HEK293 (cell line): ENCODE results near the gene CEP44.

Source experiments
- BCL11B ChIP-seq: fragments of 450-650 bp; formaldehyde crosslinking; IDR thresholded peaks from 2 replicates; pipeline ENCODE4 v1.5.1; 2016; ENCODE audit warnings: low read depth, missing biosample characterization, missing genetic modification characterization
- CTCF ChIP-seq: fragments of 450-650 bp; formaldehyde crosslinking; IDR thresholded peaks from 2 replicates; pipeline ENCODE4 v1.5.1; 2016; ENCODE audit warnings: missing biosample characterization, missing genetic modification characterization
- MEIS1 ChIP-seq: sonication (generic); formaldehyde crosslinking; IDR thresholded peaks from 2 replicates; pipeline ENCODE4 v1.8.1; 2022; ENCODE audit warnings: missing genetic modification reagents, mild to moderate bottlenecking, borderline replicate concordance
- SP2 ChIP-seq: fragments of 450-650 bp; formaldehyde crosslinking; IDR thresholded peaks from 2 replicates; pipeline ENCODE4 v1.5.1; 2016; ENCODE audit warnings: missing biosample characterization, missing genetic modification characterization
- ZBTB17 ChIP-seq: fragments of 450-650 bp; formaldehyde crosslinking; IDR thresholded peaks from 2 replicates; pipeline ENCODE4 v1.5.1; 2016; ENCODE audit warnings: missing biosample characterization, missing genetic modification characterization
- ZEB2 ChIP-seq: fragments of 450-650 bp; formaldehyde crosslinking; IDR thresholded peaks from 2 replicates; pipeline ENCODE4 v1.5.1; 2016; ENCODE audit warnings: missing biosample characterization, missing genetic modification characterization
- ZNF10 ChIP-seq: fragments of 450-650 bp; formaldehyde crosslinking; IDR thresholded peaks from 2 replicates; pipeline ENCODE4 v1.5.1; 2017; ENCODE audit warnings: missing biosample characterization, missing genetic modification characterization
- ZNF184 ChIP-seq: fragments of 450-650 bp; IDR thresholded peaks from 2 replicates; pipeline ENCODE4 v1.5.1; 2018; ENCODE audit warnings: missing biosample characterization, mild to moderate bottlenecking, missing genetic modification characterization
- ZNF223 ChIP-seq: fragments of 450-650 bp; formaldehyde crosslinking; IDR thresholded peaks from 2 replicates; pipeline ENCODE4 v1.5.1; 2016; ENCODE audit warnings: missing biosample characterization, missing genetic modification characterization
- ZNF274 ChIP-seq, 2 experiments: fragments of 200-500 bp in 1 of 2; fragments of 450-650 bp in 1 of 2; sonication (Bioruptor generic) in 1 of 2; formaldehyde crosslinking in 1 of 2; IDR thresholded peaks; 2 replicates each; pipeline versions ENCODE4 v1.5.1 to v1.6.1; 2014 to 2016; ENCODE audit warnings: borderline replicate concordance in 1 of 2, inconsistent platforms in 1 of 2, low read length in 1 of 2, missing biosample characterization in 1 of 2, missing genetic modification characterization in 1 of 2
- ZNF596 ChIP-seq: fragments of 450-650 bp; IDR thresholded peaks from 2 replicates; pipeline ENCODE4 v1.5.0; 2018; ENCODE audit warnings: missing biosample characterization, mild to moderate bottlenecking, missing genetic modification characterization, moderate library complexity
- ZNF610 ChIP-seq: fragments of 450-650 bp; formaldehyde crosslinking; IDR thresholded peaks from 2 replicates; pipeline ENCODE4 v1.5.1; 2016; ENCODE audit warnings: missing biosample characterization, missing genetic modification characterization, borderline replicate concordance
- ZNF792 ChIP-seq: fragments of 450-650 bp; formaldehyde crosslinking; IDR thresholded peaks from 2 replicates; pipeline ENCODE4 v1.5.1; 2016; ENCODE audit warnings: missing biosample characterization, missing genetic modification characterization

- TF ChIP-seq BCL11B, result no peak
- no peak for TF ChIP-seq ZNF610 (tag by site-specific recombination)
- TF ChIP-seq CTCF (tag by site-specific recombination), result no peak
- no peak for TF ChIP-seq ZNF184
- TF ChIP-seq SP2 (tag by site-specific recombination), result no peak
- no peak for TF ChIP-seq ZEB2 (tag by site-specific recombination)
- TF ChIP-seq ZNF792 (tag by site-specific recombination), result no peak
- TF ChIP-seq MEIS1 (CRISPR knock-in tag), result no peak
- TF ChIP-seq ZNF10 (tag by site-specific recombination), result no peak
- TF ChIP-seq ZNF596 (tag by site-specific recombination), result no peak
- no peak for TF ChIP-seq ZNF274 (IDR thresholded peaks at IDR 0.05; ENCODE audit: low read length)
- TF ChIP-seq ZNF274 (tag by site-specific recombination; IDR thresholded peaks at IDR 0.05; ENCODE audit: borderline replicate concordance), result no peak
- TF ChIP-seq ZBTB17, result no peak
- TF ChIP-seq ZNF223 (tag by site-specific recombination), result no peak
These were observed 9.8 kb upstream of the CEP44 start for GRCh38 chr4:174273930-174274329.
